Suppressor macrophage (primary cell): ENCODE data around the gene APCDD1.
"Not testable (repeated sequence)": the region's sequence is repeated elsewhere in the genome, so short reads cannot be mapped to it uniquely, and the experiment has no call there.

ENCODE experiments used
- DNase-seq, 4 experiments: peaks; one replicate each; pipeline ENCODE4 v3.0.0-alpha.2; 2020 to 2022

APCDD1 gene

DNA sequence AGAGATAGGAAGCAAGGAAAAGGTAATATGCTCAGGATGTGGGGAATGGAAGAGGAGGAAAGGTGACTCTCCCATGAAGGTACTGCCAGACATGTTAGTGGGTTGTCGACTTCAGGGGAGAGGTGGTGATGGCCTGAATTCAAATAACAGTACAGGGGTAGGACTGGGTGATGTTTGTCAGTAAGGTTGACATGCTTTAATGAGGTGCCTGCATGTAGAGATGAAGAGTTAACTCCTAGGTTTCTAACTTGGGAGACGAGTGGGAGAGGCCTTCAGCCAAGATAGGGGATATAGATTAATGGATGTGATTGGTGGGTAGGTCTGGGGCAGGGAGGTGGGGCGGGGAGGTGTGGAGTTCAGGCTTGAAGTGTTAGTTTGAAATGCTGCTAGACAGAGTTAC is 74.0 kb downstream of the APCDD1 start:
- no peak for DNase-seq

DNA sequence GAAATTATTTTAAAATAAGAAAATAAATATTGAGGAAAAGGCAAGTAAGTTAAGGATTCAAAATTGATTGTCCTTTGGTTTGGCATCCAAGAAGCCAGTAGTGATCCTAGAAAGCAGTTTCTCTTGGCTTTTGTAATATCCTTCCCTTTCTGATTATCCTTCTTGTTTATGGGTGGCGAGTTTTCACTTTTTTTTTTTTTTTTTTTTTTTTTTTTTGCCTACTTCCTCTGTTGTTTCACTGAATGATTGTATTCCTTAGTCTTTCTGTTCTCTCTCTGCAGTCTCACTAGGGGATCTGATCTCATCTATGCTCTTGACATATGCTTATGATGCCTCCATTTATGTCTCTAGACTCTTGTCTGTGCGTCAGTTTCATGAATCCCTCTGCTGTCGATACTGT is 75.6 kb downstream of the APCDD1 start:
- peak in 2 of 4 experiments; percentile 51 to 66 for DNase-seq

DNA sequence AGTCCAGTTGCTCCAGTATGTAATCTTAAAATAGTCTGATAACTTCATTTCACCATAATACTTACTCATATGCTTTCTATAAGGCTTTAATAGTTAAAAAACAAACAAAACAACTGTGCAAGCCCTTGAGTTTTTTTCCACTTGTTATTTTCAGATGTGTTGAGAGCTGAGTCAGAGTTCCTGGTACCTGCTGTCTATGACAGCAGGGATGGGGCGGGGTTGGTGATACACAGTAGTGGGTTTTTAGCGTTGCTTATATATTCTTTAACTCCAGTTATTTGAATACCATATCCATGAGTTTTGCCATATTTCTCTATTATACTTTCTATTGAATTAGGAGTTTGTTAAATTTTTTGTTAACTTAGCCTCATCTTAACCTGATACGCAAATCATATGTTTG is 76.4 kb downstream of the APCDD1 start:
- DNase-seq, result no peak

DNA sequence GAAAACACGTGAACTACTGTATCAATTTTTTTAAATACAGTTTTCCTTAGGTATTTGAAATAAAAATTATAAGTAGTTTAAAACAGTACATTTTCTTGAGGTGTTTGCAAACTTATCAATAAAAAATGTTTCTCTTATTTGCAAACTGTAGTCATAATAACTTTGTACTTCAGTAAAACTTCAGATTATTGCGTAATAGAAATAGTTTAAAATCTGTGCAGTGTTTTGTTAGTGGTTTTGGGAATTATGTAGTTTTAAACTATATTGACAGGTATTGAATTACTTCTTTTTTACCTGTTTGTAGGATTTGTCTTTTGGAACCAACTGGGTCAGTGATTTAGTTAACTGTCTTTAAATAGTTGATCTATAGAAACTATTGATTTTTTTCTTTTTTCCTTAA is 78.7 kb downstream of the APCDD1 start:
- DNase-seq, result no peak

DNA sequence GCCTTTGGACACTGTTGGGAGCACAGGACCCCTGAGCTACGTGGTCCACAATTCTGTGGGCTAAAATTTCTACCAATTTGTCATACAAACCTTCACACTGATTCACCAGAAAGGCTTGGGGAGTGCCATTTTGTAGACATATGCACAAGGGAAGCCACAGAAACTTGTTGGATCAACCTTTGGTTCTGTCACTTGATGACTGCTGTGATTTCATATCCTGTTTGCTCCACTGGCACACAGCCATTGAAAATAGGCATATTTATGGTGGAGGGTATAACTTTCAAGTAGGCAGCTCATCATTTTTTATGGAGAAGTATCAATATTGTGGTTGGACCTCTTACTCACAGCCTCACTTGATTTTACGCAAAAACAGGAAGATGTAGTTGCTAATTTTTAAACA is 81.8 kb downstream of the APCDD1 start:
- peak; percentile 44 to 87 (median 69) for DNase-seq

DNA sequence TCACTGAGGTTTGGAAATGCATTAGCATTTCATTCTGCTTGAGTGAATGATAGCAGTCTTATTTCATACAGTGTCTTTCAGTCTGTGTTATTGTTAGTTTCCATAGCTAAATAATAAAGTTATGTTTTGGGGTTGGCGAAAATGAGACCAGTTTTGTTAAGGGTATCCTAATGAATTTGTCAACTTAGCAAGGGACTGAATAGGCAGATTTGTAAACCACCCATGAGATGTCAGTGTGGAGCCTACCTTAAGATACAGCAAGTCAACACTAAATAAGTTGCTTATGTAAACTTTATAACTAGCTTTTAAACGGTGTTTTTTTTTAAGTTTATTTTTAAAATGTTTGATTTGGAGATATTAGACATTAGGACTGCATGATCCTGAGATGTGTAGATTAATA is 83.3 kb downstream of the APCDD1 start:
- no peak for DNase-seq

DNA sequence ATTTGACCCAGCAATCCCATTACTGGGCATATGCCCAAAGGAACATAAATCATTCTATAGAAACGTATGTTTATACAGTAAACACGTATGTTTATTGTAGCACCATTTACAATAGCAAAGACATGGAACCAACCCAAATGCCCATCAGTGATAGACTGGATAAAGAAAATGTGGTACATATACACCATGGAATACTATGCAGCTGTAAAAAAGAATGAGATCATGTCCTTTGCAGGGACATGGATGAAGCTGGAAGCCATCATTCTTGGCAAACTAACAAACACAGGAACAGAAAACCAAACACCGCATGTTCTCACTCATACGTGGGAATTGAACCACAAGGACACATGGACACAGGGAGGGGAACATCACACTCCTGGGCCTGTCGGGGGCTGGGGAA is 84.7 kb downstream of the APCDD1 start:
- DNase-seq, result not testable (repeated sequence)
